HG03558 (cell line): ENCODE results near the gene SZT2.

Experiments used
- ATAC-seq: cut with Tn5 transposase; IDR thresholded peaks from one replicate; pipeline ENCODE4 v1.9.1; 2021; ENCODE audit warnings: moderate number of reproducible peaks; ENCODE audit not compliant: unreplicated experiment; ENCODE audit errors: extremely low read depth

Gene SZT2

DNA sequence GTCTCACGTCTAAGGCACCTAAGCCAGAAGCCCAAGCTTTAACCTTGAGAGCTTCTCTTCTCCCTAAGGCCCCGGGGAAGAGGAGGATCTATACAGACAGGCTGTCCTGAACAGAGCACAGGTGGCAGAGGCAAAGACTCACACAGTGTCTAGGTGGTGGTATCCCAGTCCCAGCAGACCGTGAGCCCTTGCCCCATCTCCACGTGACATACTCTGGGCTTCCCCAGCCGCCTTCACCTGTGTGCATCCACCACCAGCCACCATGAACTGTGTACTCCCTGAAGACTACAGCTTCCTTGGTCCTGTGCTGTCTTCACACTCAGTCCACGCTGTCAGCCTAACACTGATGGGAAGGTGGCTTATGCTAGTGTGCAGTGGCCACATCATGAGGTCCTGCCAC, 31.7 kb downstream of the SZT2 start:
- ATAC-seq = no peak

DNA sequence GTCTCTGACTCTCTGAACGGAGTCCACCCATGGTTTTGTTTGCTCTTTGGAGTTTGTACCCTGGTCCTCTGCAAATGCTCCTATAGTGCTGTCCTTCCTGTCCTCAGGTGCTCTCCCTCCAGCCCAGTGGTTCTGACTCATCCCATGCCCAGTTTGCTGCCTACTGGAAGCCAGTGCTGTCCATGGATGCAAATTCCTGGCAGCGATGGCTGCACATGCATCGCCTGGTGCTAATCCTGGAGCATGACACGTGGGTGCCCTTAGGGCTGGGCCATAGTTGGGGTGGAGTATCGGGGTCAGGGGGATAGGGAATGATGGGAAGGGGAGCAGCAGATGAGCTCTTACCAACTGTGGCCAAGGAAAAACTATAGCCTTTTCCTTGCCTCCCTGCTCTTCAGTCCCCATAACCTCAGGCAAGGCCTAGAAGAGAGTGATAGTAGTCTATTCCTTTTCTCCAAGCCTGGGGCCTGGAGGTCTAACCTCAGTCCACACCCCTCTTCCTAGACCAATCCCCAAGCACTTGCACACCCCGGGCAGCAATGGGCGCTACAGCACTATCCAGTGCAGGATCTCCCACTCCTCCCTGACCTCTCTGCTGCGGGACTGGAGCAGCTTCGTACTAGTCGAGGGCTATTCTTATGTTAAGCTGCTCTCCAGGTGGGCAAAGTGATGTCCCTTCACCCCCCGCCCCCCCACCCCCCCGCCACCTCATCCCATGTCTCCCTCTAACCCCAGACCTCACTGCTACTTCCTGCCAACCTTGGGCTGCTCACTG, 32.5 kb downstream of the SZT2 start:
- ATAC-seq = no peak

DNA sequence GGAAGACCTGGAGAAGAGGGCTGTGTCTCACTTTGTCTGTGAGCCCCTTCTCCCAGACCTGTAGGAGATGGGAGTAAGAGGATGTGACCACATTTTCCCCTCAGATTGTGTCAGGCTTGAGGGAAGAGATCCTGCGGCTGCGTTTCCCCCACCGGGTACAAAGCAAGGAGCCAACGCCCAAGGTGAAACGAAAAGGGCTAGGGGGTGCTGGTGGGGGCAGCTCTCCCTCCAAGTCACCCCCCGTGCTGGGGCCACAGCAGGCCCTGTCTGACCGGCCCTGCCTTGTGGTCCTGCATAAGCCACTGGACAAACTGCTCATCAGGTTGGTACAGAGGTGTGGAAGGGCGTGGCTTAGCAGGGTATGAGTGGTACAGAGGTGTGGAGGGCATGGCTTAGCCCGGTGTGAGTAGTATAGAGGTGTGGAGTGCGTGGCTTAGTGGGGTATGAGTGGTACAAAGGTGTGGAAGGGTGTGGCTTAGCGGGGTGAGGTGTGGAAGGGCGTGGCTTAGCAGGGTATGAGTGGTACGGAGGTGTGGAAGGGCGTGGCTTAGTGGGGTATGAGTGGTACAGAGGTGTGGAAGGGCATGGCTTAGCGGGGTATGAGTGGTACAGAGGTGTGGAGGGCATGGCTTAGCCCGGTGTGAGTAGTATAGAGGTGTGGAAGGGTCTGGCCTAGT, 33.4 kb downstream of the SZT2 start:
- no peak for ATAC-seq

DNA sequence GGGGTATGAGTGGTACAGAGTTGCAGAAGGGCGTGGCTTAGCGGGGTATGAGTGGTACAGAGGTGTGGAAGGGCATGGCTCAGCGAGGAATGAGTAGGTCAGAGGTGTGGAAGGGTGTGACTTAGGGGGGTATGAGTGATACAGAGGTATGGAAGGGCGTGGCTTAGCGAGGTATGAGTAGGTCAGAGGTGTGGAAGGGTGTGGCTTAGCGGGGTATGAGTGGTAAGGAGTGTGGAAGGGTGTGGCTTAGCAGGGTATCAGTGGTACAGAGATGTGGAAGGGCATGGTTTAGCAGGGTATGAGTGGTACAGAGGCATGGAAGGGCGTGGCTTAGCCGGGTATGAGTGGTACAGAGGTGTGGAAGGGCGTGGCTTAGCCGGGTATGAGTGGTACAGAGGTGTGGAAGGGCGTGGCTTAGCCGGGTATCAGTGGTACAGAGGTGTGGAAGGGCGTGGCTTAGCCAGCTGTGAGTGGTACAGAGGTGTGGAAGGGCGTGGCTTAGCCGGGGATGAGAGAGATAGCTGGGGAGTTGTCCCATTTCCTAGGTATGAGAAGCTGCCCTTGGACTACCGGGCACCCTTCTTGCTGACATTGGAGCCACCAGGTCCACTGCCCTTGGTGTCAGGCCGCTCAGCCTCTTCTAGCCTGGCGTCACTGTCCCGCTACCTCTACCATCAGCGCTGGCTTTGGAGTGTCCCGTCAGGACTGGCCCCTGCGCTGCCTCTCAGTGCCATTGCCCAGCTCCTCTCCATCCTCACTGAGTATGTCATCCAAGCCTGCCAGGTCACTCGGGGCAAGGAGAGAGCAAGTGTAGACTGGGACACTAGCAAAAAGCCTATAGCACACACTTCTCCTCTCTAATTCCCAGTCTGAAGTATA, 34.2 kb downstream of the SZT2 start:
- ATAC-seq = no peak

DNA sequence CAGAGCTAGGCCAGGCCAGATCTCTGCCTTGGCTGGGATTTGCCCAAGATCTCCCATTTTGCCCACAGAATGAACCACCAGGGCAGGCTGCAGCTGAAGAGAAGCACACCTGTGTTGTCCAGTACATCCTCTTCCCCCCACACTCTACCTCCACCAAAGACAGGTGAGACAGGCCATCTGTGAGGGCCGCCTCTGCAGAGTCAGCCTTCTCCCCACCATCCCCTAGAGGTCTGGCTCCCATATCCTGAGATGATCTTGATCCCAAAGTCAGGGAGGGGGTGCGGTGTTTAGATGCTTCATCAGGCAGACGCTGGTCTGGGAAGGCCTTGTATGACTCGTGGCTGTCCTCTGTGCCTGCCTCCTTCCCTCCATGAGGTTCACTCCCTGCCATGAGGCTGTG, 35.3 kb downstream of the SZT2 start:
- ATAC-seq = no peak

DNA sequence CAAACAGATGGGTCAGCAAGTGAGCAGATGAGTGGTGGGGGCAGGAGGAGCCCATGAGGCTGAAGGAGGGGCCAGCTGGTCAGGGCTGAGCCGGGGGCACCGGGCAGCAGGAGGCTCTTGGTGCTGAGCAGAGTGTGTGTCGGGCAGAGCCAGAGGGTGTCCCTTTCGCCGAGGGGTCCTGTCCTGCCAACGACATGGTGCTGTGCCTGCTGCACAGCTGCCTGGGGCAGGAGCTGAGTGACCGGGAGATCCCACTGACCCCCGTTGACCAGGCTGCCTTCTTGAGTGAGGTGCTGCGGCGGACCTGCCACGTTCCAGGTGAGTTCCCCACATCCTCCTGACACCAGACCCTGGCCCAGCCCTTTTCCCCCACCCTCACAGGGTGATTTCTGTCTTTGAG, 36.5 kb downstream of the SZT2 start:
- no peak for ATAC-seq

DNA sequence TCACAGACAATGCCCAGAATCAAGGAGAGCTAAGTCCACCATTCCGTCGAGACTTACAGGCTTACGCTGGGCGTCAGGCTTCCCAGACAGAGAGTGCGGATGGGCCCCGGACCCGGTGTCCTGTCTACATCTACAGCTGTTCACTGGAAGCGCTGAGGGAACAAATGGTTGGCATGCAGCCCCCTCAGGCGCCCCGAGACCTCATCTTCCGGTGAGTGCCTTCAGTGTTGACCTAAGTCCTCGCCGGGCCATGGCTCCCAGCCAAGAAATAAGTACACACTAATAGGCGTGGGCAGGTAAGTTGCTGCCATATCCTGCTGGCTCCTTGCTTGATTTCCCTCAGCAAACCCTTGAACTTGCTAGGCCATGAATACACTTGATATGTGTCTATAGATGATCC, 37.8 kb downstream of the SZT2 start:
- no peak for ATAC-seq

DNA sequence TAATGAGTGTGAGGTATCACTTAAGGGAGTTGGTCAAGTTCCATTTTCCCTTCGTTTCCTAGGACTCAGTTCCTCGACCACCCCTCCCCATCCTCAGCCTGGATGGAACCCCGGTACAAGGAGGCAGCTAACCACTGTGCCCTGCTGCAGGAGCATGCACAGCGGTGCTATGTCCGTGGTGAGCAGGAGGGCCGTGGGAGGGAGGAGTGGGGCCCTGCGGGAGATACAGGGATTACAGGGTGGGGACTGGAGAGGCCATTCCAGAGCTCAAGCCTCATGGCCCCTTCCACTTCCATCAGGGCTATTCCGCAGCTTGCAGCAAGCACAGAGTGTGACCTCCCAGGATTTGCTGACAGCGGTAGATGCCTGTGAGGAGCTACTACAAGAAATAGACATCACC, 38.2 kb downstream of the SZT2 start:
- no peak for ATAC-seq

DNA sequence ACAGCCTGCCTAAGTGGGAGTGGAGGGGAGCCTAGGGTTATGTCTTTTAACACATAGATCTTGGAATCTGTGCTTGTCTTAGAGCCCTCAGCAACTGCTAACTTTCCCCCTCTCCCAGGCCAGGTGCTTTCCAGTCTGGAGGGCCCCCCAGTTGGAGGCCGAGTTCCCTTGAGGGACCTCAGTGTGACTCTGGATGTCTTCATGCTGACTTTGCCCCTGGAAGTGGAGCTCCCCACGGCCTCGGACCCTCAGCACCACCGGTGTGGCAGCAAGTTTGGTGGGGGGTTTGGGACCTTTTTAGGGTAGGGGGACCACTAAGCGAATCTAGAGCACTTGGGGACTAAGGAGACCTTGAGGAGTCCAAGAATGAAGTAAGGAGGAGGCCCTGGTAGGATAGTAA, 41.1 kb downstream of the SZT2 start:
- no peak for ATAC-seq

DNA sequence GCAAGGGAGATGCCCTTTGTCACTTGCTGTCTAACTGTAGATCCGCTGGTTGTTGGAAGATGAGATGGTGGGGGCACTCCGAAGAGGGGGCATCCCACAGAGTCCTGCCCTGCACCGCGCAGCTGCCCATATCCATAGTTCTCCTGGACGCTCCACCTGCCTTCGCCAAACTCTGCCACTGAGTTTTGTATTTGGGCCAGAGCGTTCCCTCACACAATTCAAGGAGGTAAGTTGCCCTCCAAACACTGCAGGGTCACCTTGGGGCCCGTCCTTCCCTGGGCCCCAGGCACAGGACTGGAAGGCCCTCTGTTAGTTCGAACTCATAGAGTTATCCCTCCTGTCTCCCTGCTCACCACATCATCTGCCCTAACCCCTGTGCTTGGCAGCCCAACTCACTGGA, 42.0 kb downstream of the SZT2 start:
- no peak for ATAC-seq

DNA sequence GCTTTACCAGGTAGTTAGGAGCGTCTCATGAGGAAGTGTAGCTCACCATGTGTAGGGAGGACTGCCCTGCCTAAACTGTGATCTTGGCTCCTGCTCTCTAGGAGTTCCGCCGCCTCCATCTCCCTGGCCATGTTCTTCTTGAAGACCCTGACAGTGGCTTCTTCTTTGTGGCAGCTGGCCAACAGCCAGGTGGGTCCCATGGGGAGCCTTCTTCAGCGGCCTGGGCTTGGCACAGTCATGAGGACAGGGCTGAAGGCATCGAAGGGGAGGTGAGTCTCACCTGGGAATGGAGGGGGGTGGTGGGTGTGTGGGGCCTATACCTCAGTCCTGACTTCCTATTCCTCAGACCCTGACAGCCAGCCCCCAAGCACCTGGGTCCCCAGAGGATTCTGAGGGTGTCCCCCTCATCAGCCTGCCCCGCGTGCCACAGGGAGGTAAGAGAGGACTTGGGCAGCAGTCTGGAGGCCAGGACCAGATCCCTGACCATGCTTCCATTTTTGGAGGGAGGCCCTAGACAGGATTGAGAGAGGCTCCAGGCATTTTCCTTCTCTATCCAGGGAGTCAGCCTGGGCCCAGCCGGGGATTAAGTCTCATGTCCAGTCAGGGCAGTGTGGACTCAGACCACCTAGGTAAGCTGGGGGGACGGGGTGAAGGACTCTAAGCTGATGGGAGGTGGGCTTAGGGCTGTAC, 42.6 kb downstream of the SZT2 start:
- no peak for ATAC-seq

DNA sequence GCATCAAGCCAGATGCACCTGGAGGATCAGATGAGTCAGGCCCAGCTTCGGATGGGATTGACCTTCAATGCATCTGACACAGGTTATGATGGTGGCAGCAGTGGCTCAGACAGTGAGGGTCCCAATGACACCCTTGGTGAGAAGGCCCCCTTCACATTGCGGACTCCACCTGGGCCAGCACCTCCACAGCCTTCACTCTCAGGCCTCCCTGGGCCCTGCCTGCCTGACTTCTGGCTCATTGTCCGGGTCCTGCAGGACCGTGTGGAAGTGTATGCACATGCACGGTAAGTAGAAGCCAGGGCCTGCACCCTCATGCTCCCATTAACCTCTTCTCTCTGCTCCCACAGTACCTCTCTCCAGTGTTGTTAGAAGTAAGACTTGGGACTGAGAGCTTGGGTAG, 43.2 kb downstream of the SZT2 start:
- no peak for ATAC-seq

DNA sequence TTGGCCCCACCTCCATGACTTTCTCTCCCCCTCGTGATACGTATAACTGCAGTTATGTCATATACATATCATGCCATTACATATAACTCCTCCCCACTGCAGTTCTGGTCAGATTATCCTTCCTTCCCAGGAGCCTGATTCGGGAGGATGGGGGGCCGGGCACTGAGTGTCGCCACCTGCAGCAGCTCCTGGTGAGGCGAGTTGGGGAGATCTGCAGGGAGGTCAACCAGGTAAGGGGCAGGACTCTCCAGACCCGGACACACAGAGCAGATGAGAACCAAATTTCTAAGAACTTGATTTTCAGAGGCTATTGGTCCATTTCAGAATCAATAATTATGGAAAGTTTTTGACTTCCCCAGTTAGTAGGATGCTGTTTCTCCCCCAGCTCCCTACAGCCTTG, 44.6 kb downstream of the SZT2 start:
- no peak for ATAC-seq

DNA sequence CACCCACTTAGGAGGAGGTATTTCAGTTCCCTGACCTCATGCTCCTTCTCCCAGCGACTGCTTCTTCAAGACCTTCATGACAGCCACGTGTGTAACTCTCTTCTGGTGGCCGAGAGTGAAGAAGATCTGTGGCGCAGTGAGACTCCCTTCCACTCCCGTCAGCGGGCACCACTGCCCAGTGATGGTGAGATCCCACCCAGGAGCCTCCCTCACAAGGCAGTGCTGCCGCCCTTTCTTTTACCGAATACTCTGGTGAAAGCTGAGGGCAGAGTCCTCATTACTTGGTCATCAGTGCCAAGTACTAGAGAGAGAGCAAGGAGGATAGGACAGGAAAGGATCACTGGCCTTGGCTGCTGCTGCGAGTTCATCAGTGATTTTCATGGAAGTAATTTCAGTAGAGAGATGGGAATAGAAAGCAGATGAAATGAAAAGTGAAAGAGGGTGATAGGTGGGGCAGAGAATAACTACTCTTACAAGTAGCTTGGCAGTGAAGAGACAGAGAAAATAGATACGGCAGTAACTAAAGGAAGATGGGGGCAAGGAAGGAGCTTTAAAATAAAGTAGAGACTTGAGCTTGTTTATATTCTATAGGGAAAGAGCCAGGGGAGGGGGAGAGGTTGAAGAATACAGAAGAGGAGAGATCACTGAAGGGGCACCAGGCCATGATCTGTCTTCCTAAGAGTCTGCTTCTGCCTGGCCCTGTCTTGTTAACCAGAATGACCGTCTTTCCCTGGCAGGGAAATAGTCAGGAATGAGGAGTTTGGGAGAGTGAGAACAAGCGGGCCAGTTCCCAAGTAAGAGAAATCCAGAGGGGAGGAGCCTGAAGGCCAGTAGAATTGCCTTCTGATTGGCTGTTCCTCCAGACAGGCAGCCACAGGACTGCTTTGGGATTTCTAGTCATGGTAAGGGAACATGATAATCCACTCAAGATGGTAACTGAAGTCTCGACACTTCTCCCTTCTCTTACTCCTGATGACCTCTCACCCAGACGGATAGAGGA, 45.7 kb downstream of the SZT2 start:
- no peak for ATAC-seq

DNA sequence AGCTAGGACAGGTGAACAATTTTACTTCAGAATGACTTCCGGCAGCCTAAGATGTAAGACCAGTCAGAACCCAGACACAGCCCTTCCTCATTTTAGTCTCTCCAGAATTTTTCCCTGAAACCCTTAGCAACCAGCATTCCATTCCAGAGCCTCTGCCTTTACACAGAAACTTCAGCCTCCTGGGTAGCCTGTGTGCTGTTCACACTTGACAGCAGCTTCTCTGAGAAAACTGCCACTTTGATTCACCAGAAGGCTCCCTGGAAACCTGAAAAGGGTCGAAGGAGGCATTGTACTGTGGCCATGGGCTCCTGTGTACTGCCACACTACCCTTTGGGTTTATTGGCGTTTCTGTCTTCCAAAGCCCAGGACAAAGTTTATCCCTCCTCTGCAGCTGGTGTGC, 46.7 kb downstream of the SZT2 start:
- ATAC-seq = no peak

DNA sequence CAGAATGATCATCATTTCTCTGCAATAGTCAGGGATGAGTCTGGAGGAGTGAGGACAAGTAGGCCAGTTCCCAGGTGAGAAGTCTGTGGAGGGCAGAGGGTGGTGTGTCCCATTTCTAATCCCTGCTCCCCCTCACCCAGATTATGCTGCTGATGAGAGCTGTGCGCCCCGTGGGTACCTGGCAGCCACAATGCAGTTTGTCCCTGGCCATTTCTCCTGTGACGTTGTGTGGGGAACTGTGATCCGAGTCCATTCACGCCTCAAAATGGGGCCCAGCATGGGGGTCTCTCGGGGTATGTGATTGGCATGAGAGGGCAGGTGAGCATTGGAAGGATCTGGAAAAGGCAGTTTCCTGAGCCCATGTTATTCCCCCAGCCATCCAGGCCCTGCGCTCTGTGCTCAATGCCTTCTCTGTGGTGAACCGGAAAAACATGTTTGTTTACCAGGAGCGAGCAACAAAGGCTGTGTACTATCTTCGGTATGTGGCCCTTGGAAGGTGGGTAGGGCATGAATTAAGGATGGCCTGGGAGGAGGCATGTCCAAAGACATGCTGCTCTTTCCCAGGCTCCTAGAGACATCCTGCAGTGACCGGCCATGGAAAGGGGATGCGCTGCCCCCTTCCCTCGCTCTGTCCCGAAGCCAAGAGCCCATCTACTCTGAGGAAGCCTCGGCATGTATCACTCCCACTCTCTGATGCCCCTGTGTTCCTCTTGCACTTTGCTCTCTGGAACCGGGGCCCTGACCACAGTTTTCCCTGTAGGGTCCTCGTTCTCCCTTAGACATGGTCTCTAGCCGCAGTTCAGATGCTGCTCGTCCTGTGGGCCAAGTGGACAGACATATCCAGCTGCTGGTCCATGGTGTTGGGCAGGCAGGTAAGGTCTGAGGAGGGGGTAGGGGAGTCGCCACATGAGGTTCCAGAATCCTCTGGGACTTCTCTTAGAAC, 47.6 kb downstream of the SZT2 start:
- no peak for ATAC-seq

DNA sequence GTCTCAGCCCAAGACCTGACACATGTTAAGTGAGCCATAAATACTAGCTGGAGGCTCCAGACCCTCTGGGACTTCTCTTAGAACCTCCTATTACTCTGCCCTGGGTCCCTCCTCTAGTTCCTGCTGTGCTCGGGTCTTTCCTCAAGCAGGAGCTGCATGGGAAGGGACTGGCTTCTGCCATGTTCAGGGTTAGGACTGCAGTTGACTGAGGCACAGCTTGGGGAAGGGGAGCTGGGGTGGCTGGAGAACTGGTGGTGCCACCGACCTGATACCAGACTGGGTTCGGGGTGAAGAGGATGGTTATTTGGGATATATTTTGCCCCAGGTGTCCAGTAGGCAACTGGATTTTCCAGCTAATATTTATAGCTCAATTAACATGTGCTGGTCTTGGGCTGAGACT, 48.3 kb downstream of the SZT2 start:
- no peak for ATAC-seq

DNA sequence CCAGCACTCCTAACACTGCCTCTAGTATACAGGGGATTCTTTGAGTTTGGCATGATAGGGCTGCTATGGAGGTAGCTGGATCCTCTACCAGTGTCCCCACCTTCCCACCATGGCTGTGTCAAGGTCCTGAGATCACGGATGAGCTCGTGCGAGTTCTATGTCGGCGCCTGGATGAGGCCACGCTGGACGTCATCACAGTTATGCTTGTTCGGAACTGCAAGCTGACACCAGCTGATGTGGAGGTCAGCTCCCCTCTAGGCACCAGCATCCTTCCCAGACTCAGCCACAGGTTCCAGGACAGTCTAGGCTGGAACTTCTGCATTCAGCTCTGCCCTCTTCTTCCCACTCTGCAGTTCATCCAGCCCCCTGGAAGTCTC, 48.9 kb downstream of the SZT2 start:
- no peak for ATAC-seq
